HFFc6 (cell line): ENCODE results near the gene CMBL. TPM values are rescaled to one million over a fixed set of nuclear protein-coding genes. Genes with fewer than 3 reads are reported as not detected.

ENCODE experiments used
- DNase-seq: peaks from one replicate; pipeline ENCODE4 v3.0.0-alpha.2; 2018
- H3K27ac Mint-ChIP-seq: 2 replicates; pipeline ENCODE4 v1.8.0; 2020; ENCODE audit warnings: mild to moderate bottlenecking, mixed read lengths
- H3K27me3 Mint-ChIP-seq: 2 replicates; pipeline ENCODE4 v1.8.0; 2021; ENCODE audit warnings: mild to moderate bottlenecking, moderate library complexity, mixed read lengths; ENCODE audit not compliant: insufficient read depth
- H3K36me3 Mint-ChIP-seq: 2 replicates; pipeline ENCODE4 v1.8.0; 2021; ENCODE audit warnings: low read depth, mixed read lengths
- H3K4me1 Mint-ChIP-seq: 2 replicates; pipeline ENCODE4 v1.8.0; 2020; ENCODE audit warnings: low read depth, mixed read lengths
- H3K4me3 Mint-ChIP-seq: 2 replicates; pipeline ENCODE4 v1.8.0; 2020; ENCODE audit warnings: mild to moderate bottlenecking, moderate library complexity, mixed read lengths
- H3K9me3 Mint-ChIP-seq: 2 replicates; pipeline ENCODE4 v1.8.0; 2020; ENCODE audit warnings: mild to moderate bottlenecking, mixed read lengths
- CTCF ChIP-seq: fragments of 200-600 bp; sonication (generic); IDR thresholded peaks from 2 replicates; pipeline ENCODE4 v1.5.0; 2021; ENCODE audit warnings: antibody characterized with exemption, mild to moderate bottlenecking
- total RNA-seq, 6 experiments: library from RNA; stranded (reverse); fragmentation: NEBNext Ultra II Directional; extraction: Animal tissue kit (Norgen Biotek cat#: 25700); gene quantifications; 2 replicates in 1 of 6; 3 replicates in 5 of 6; pipeline ENCODE4 v1.2.3, GENCODE V29; 2021

The CMBL gene
- total RNA-seq, 6 experiments from 2014 or later, result 30.2 to 39.0 (median 38.0) TPM

- Mint-ChIP-seq H3K4me1 (peaks cover 40% of the 10 kb centered on the region), H3K36me3 (peaks cover 47% of the 10 kb centered on the region), H3K9me3 (no peaks in the 10 kb centered on the region), H3K27me3 (peaks cover 3% of the 10 kb centered on the region), H3K27ac (peak overlapping the region; percentile 14), H3K4me3 (no peak overlapping the region)
- TF ChIP-seq CTCF, result no peak
- DNase-seq, result no peak
Measured at GRCh38 chr5:10254686-10255085, 53.0 kb downstream of the CMBL start.

GRCh38 chr5:10253390-10253789, 54.3 kb downstream of the CMBL start:
- H3K36me3 Mint-ChIP-seq, result peaks cover 38% of the 10 kb centered on the region
- TF ChIP-seq CTCF, result no peak
- peaks cover 44% of the 10 kb centered on the region for H3K4me1 Mint-ChIP-seq
- H3K27me3 Mint-ChIP-seq, result no peaks in the 10 kb centered on the region; the same call in none of the 2 replicates
- H3K9me3 Mint-ChIP-seq, result no peaks in the 10 kb centered on the region
- no peak overlapping the region; the same call in 1 of the 2 replicates for H3K27ac Mint-ChIP-seq
- no peak overlapping the region; the same call in 1 of the 2 replicates for H3K4me3 Mint-ChIP-seq
- no peak for DNase-seq

- Mint-ChIP-seq H3K4me1 (peaks cover 52% of the 10 kb centered on the region), H3K27ac (peak overlapping the region; percentile 100; the same call in 1 of the 2 replicates), H3K27me3 (no peaks in the 10 kb centered on the region; the same call in none of the 2 replicates), H3K9me3 (no peaks in the 10 kb centered on the region), H3K36me3 (peaks cover 35% of the 10 kb centered on the region), H3K4me3 (peak overlapping the region; percentile 95)
- DNase-seq, result no peak
- TF ChIP-seq CTCF, result no peak
Measured at GRCh38 chr5:10251405-10251804, 56.3 kb downstream of the CMBL start.

- Mint-ChIP-seq H3K27me3 (no peaks in the 10 kb centered on the region; the same call in none of the 2 replicates), H3K4me1 (peaks cover 53% of the 10 kb centered on the region), H3K9me3 (no peaks in the 10 kb centered on the region), H3K4me3 (peak overlapping the region; percentile 95), H3K36me3 (peaks cover 35% of the 10 kb centered on the region), H3K27ac (peak overlapping the region; percentile 100)
- DNase-seq, result peak; percentile 36
- TF ChIP-seq CTCF, result no peak
Measured at GRCh38 chr5:10250806-10251276, 56.9 kb downstream of the CMBL start.

GRCh38 chr5:10249948-10250805, 57.5 kb downstream of the CMBL start, which contains the start of gene CCT5:
Gene CCT5 (plus strand): TSS chr5:10250280. CDS start chr5:10250341, 61 bp downstream.
- no peaks in the 10 kb centered on the region; the same call in none of the 2 replicates for H3K27me3 Mint-ChIP-seq
- H3K36me3 Mint-ChIP-seq, result peaks cover 34% of the 10 kb centered on the region
- peak within 1 kb of the TSS; percentile 95 for H3K4me3 Mint-ChIP-seq
- no peak for TF ChIP-seq CTCF
- H3K27ac Mint-ChIP-seq, result peak within 1 kb of the TSS; percentile 100
- DNase-seq, result peak; percentile 97
- no peaks in the 10 kb centered on the region for H3K9me3 Mint-ChIP-seq
- H3K4me1 Mint-ChIP-seq, result peaks cover 51% of the 10 kb centered on the region
